IMR-90 (cell line): ENCODE data around the gene CSNK1G2. TPM values are rescaled to one million over a fixed set of nuclear protein-coding genes. Genes with fewer than 3 reads are reported as not detected.

Experiments
- ATAC-seq: fragments of 200-7000 bp; cut with Tn5 transposase; 2 replicates; pipeline ENCODE4 v1.9.1; 2020; ENCODE audit warnings: low read depth, mild to moderate bottlenecking, moderate library complexity
- BruUV-seq: library from RNA; stranded (reverse); fragments of 400-500 nt; replicated peaks from 2 replicates; lab custom pipeline; 2021; lab: Mats Ljungman, UMichigan
- CTCF ChIA-PET: fragments of 300-600 bp; formaldehyde crosslinking; extraction: SDS; loops from one replicate; lab custom pipeline; 2021; ENCODE audit warnings: antibody characterized with exemption; lab: Yijun Ruan, JAX
- POLR2A ChIA-PET: fragments of 300-600 bp; sonication (Branson Sonifier 250); formaldehyde crosslinking; loops from one replicate; lab custom pipeline; 2022; ENCODE audit warnings: antibody characterized with exemption; ENCODE audit not compliant: unreplicated experiment; lab: Charles Lee
- DNase-seq: peaks from one replicate; pipeline ENCODE4 v3.0.0; 2013
- H2AFZ ChIP-seq: replicated peaks from 2 replicates; pipeline ENCODE3; 2013; ENCODE audit warnings: low read length, mild to moderate bottlenecking; ENCODE audit not compliant: poor library complexity
- H2AK5ac ChIP-seq: 2 replicates; pipeline ENCODE4 v1.6.1; 2013; ENCODE audit warnings: low read depth, low read length, inconsistent platforms
- H2AK9ac ChIP-seq: replicated peaks from 2 replicates; pipeline ENCODE3; 2013; ENCODE audit warnings: mild to moderate bottlenecking, low read depth, low read length, moderate library complexity; ENCODE audit not compliant: poor library complexity
- H2BK120ac ChIP-seq: 2 replicates; pipeline ENCODE4 v1.6.1; 2013; ENCODE audit warnings: low read depth, low read length, inconsistent platforms
- H2BK15ac ChIP-seq: 3 replicates; pipeline ENCODE4 v1.6.1; 2013; ENCODE audit warnings: low read depth, low read length, inconsistent platforms
- H2BK20ac ChIP-seq: 2 replicates; pipeline ENCODE4 v1.6.1; 2013; ENCODE audit warnings: low read depth, mild to moderate bottlenecking, inconsistent platforms, low read length, moderate library complexity
- H2BK5ac ChIP-seq: 2 replicates; pipeline ENCODE4 v1.6.1; 2013; ENCODE audit warnings: mild to moderate bottlenecking, low read depth, low read length, inconsistent platforms; ENCODE audit not compliant: poor library complexity, severe bottlenecking
- H3K14ac ChIP-seq: replicated peaks from 2 replicates; pipeline ENCODE4 v1.6.1; 2013; ENCODE audit warnings: low read depth, low read length, inconsistent platforms
- H3K18ac ChIP-seq: 2 replicates; pipeline ENCODE4 v1.6.1; 2013; ENCODE audit warnings: low read depth, low read length, control low read depth
- H3K23ac ChIP-seq: 2 replicates; pipeline ENCODE4 v1.6.1; 2013; ENCODE audit warnings: low read depth, low read length, inconsistent platforms
- H3K27ac ChIP-seq: 2 replicates; pipeline ENCODE4 v1.5.1; 2013; ENCODE audit warnings: mild to moderate bottlenecking, control low read depth, low read length; ENCODE audit not compliant: insufficient read depth
- H3K27me3 ChIP-seq: 2 replicates; pipeline ENCODE4 v1.6.1; 2013; ENCODE audit warnings: low read length; ENCODE audit not compliant: control insufficient read depth, insufficient read depth
- H3K36me3 ChIP-seq: 2 replicates; pipeline ENCODE4 v1.6.1; 2013; ENCODE audit warnings: low read length, mixed read lengths; ENCODE audit not compliant: control insufficient read depth, insufficient read depth
- H3K4ac ChIP-seq: 2 replicates; pipeline ENCODE4 v1.6.1; 2013; ENCODE audit warnings: low read depth, low read length, inconsistent platforms
- H3K4me1 ChIP-seq: 2 replicates; pipeline ENCODE4 v1.6.1; 2013; ENCODE audit warnings: low read length, mixed read lengths; ENCODE audit not compliant: control insufficient read depth, insufficient read depth
- H3K4me2 ChIP-seq: 2 replicates; pipeline ENCODE4 v1.6.1; 2013; ENCODE audit warnings: low read depth, mild to moderate bottlenecking, control low read depth, low read length, moderate library complexity
- H3K4me3 ChIP-seq: 2 replicates; pipeline ENCODE4 v1.5.1; 2013; ENCODE audit warnings: low read depth, mild to moderate bottlenecking, control low read depth, low read length, moderate library complexity; ENCODE audit not compliant: insufficient read depth
- H3K56ac ChIP-seq: 2 replicates; pipeline ENCODE4 v1.6.1; 2013; ENCODE audit warnings: low read length, inconsistent platforms; ENCODE audit not compliant: insufficient read depth; ENCODE audit errors: extremely low read depth
- H3K79me1 ChIP-seq, 2 experiments: 2 replicates each; pipeline ENCODE4 v1.6.1; 2013; ENCODE audit warnings: low read length in 2 of 2, inconsistent platforms in 1 of 2, low read depth in 1 of 2
- H3K9ac ChIP-seq: 2 replicates; pipeline ENCODE4 v1.6.1; 2013; ENCODE audit warnings: low read depth, low read length, control low read depth
- H3K9me1 ChIP-seq: 2 replicates; pipeline ENCODE4 v1.6.1; 2013; ENCODE audit warnings: low read length, inconsistent platforms; ENCODE audit not compliant: insufficient read depth
- H3K9me3 ChIP-seq: 2 replicates; pipeline ENCODE4 v1.6.1; 2013; ENCODE audit warnings: low read length; ENCODE audit not compliant: control insufficient read depth, insufficient read depth
- H4K20me1 ChIP-seq: 2 replicates; pipeline ENCODE4 v1.6.1; 2013; ENCODE audit warnings: low read length, inconsistent platforms; ENCODE audit not compliant: insufficient read depth
- H4K5ac ChIP-seq: 2 replicates; pipeline ENCODE4 v1.6.1; 2013; ENCODE audit warnings: mild to moderate bottlenecking, low read depth, low read length, control low read depth
- H4K8ac ChIP-seq, 2 experiments: 2 replicates each; pipeline ENCODE4 v1.6.1; 2013; ENCODE audit warnings: low read depth in 2 of 2, low read length in 2 of 2, control low read depth in 1 of 2, inconsistent platforms in 1 of 2
- H4K91ac ChIP-seq: 2 replicates; pipeline ENCODE4 v1.6.1; 2013; ENCODE audit warnings: low read depth, low read length, inconsistent platforms; ENCODE audit not compliant: insufficient read depth
- BHLHE40 ChIP-seq: fragments of 150-350 bp; IDR thresholded peaks from 2 replicates; pipeline ENCODE4 v1.6.1; 2016; ENCODE audit warnings: mild to moderate bottlenecking, low read depth, low read length
- CEBPB ChIP-seq: IDR thresholded peaks from 2 replicates; pipeline ENCODE4 v1.6.1; 2012; ENCODE audit warnings: low read depth, low read length, improper control_type of control experiment
- CHD1 ChIP-seq: IDR thresholded peaks from 2 replicates; pipeline ENCODE4 v1.6.1; 2012; ENCODE audit warnings: low read depth, low read length, improper control_type of control experiment
- CTCF ChIP-seq: conservative IDR thresholded peaks from 2 replicates; pipeline ENCODE4 v1.5.1; 2012; ENCODE audit warnings: mild to moderate bottlenecking, low read depth, low read length, improper control_type of control experiment
- ELK1 ChIP-seq: fragments of 150-350 bp; IDR thresholded peaks from 2 replicates; pipeline ENCODE4 v1.6.1; 2016; ENCODE audit warnings: low read depth, mild to moderate bottlenecking, low read length, moderate library complexity, borderline replicate concordance
- FOS ChIP-seq: fragments of 150-350 bp; IDR thresholded peaks from 2 replicates; pipeline ENCODE4 v1.6.1; 2016; ENCODE audit warnings: low read depth, low read length
- MAFK ChIP-seq: IDR thresholded peaks from 2 replicates; pipeline ENCODE4 v1.6.1; 2012; ENCODE audit warnings: low read depth, low read length, improper control_type of control experiment
- MAZ ChIP-seq: IDR thresholded peaks from 2 replicates; pipeline ENCODE4 v1.6.1; 2012; ENCODE audit warnings: low read depth, mild to moderate bottlenecking, low read length, improper control_type of control experiment, moderate library complexity, borderline replicate concordance
- NFE2L2 ChIP-seq: fragments of 150-350 bp; IDR thresholded peaks from 2 replicates; pipeline ENCODE4 v1.6.1; 2016; ENCODE audit warnings: low read depth, mild to moderate bottlenecking, low read length
- RAD21 ChIP-seq: IDR thresholded peaks from 2 replicates; pipeline ENCODE4 v1.6.1; 2012; ENCODE audit warnings: low read length, improper control_type of control experiment
- RCOR1 ChIP-seq: IDR thresholded peaks from 2 replicates; pipeline ENCODE4 v1.6.1; 2012; ENCODE audit warnings: mild to moderate bottlenecking, low read length, improper control_type of control experiment; ENCODE audit not compliant: insufficient replicate concordance
- RFX5 ChIP-seq: IDR thresholded peaks from 2 replicates; pipeline ENCODE4 v1.8.0; 2012; ENCODE audit warnings: low read depth, mild to moderate bottlenecking, low read length, moderate library complexity
- USF2 ChIP-seq: fragments of 150-350 bp; IDR thresholded peaks from 2 replicates; pipeline ENCODE4 v1.6.1; 2017; ENCODE audit warnings: mild to moderate bottlenecking, antibody characterized with exemption, low read length, low read depth
- WGBS, 2 experiments: methylation state at CpG; one replicate each; pipeline versions ENCODE4 v1.1.5 to v1.1.7; 2013; ENCODE audit warnings: missing lambda C conversion rate in 2 of 2; ENCODE audit not compliant: insufficient read length in 1 of 2; ENCODE audit errors: extremely low coverage in 2 of 2; 5-methylcytosine and 5-hydroxymethylcytosine counted together
- dilution Hi-C: fragments of 300-500 bp; cut with HindIII; formaldehyde crosslinking; loops from one replicate; pipeline ENCODE4 v1.14.3; 2018; ENCODE audit warnings: low sequenced_read_pairs; ENCODE audit not compliant: unreplicated experiment
- in situ Hi-C: fragments of 300-500 bp; cut with MboI; formaldehyde crosslinking; loops from 3 replicates; pipeline ENCODE4 v1.14.3; 2019; ENCODE audit warnings: low sequenced_read_pairs, inconsistent platforms, mixed read lengths
- intact Hi-C: fragments of 100-400 bp; cut with micrococcal nuclease; formaldehyde crosslinking; loops from 2 replicates; pipeline ENCODE4 v1.10.0; 2022
- polyA plus RNA-seq, 3 experiments: library from polyadenylated mRNA; depleted of rRNA; stranded (reverse); fragments of >200 nt; gene quantifications; 2 replicates each; pipeline ENCODE4 v1.2.3, GENCODE V29; 2012; ENCODE audit warnings: low replicate concordance in 1 of 3
- total RNA-seq: library from RNA; depleted of rRNA; stranded (reverse); fragments of >200 nt; gene quantifications from 2 replicates; pipeline ENCODE4 v1.2.3, GENCODE V29; 2012

CSNK1G2 gene
- total and polyA plus RNA-seq, 2 of the 4 experiments (the other 2 are of a cell fraction), result 38.0 to 96.3 TPM

GRCh38 chr19:1989513-1990229, 48.7 kb downstream of the CSNK1G2 start:
- CTCF ChIA-PET, result interaction anchor here (0.6 kb wide), 1 partner anchor 30 kb away, joined by 3 read pairs; no protein-coding TSS in a partner anchor
- H2BK15ac ChIP-seq, result no peak overlapping the region

More at GRCh38 chr19:1989513-1990229, 48.7 kb downstream of the CSNK1G2 start:
- H3K27me3 ChIP-seq, result no peaks in the 10 kb centered on the region
- no peak overlapping the region for H4K5ac ChIP-seq
- WGBS, 2 experiments, result 94% methylated on average over 15 of the region's 40 CpGs; no CpG with 5 or more reads in 1 of the 2 experiments
- H3K9me3 ChIP-seq, result no peaks in the 10 kb centered on the region
- no peak for DNase-seq
- TF ChIP-seq CHD1 (no peak), MAZ (no peak), USF2 (no peak), ELK1 (no peak), BHLHE40 (no peak), NFE2L2 (no peak), CTCF (no peak), RCOR1 (no peak), RFX5 (no peak), FOS (no peak), CEBPB (no peak), MAFK (no peak), RAD21 (no peak)
- peaks cover 0 to 9% of the 10 kb centered on the region in 2 experiments; a peak in 1 of 4 replicates for H3K79me1 ChIP-seq
- H3K4me3 ChIP-seq, result no peak overlapping the region
- H3K23ac ChIP-seq, result no peak overlapping the region
- H3K14ac ChIP-seq, result no peak overlapping the region
- H4K8ac ChIP-seq, result no peak overlapping the region
- in situ Hi-C loops (no loop called here), dilution Hi-C loops (no loop called here), intact Hi-C loops (no loop called here)
- H3K4me1 ChIP-seq, result no peaks in the 10 kb centered on the region
- no peak overlapping the region for H3K27ac ChIP-seq
- H2BK5ac ChIP-seq, result no peak overlapping the region
- POLR2A ChIA-PET, result no interaction called here
- H4K91ac ChIP-seq, result no peak overlapping the region
- no TSS peak for BruUV-seq
- no peak overlapping the region for H2AK5ac ChIP-seq
- H2AFZ ChIP-seq, result no peak overlapping the region
- peak overlapping the region; percentile 65 for H2AK9ac ChIP-seq
- ATAC-seq, result no peak
- no peak overlapping the region for H3K4me2 ChIP-seq
- H3K18ac ChIP-seq, result no peak overlapping the region
- no peak overlapping the region for H3K9ac ChIP-seq
- no peaks in the 10 kb centered on the region for H3K9me1 ChIP-seq
- no peak overlapping the region for H2BK120ac ChIP-seq
- no peak overlapping the region for H3K4ac ChIP-seq
- peaks cover 61% of the 10 kb centered on the region for H3K36me3 ChIP-seq
- peaks cover 11% of the 10 kb centered on the region for H4K20me1 ChIP-seq
- no peak overlapping the region for H3K56ac ChIP-seq
- no peak overlapping the region for H2BK20ac ChIP-seq
